Activated CD4-positive, alpha-beta T cell treated with anti-CD3 and anti-CD28 coated beads, Interleukin-2, amount 50 U/mL, for 24 hours (primary cell): Measurements from ENCODE around the gene TMEM63C.
A peak's percentile ranks its signal among the peaks of the same experiment; 100 is the strongest.

ENCODE experiments used
- DNase-seq, 2 donors: peaks; one replicate each; pipeline ENCODE4 v3.0.0-alpha.2; 2020; ENCODE audit warnings: low read depth in 1 of 2, low spot score in 1 of 2

TMEM63C gene

DNA sequence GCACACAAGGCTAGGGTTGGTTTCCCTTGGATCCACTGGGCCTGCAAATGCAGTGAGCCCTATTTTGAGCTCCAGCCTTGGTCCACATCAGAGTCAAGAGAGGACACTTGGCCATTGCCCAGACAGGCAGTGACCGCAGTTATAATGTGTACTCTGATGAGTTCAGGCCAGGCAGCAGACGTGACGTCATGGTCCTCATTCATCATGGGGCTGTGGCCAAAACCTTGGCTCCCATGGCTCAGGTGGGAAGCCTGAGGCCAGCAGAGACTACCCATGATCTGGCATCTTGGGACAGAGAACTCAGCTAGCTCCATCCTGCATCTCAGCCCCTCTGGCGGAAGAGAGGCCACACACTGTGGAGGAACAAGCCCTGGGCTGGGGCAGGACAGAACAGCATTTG lies 16.4 kb downstream of the TMEM63C start:
- DNase-seq: no peak

GRCh38 chr14:77198561-77198960 lies 17.0 kb downstream of the TMEM63C start:
- no peak for DNase-seq

DNA sequence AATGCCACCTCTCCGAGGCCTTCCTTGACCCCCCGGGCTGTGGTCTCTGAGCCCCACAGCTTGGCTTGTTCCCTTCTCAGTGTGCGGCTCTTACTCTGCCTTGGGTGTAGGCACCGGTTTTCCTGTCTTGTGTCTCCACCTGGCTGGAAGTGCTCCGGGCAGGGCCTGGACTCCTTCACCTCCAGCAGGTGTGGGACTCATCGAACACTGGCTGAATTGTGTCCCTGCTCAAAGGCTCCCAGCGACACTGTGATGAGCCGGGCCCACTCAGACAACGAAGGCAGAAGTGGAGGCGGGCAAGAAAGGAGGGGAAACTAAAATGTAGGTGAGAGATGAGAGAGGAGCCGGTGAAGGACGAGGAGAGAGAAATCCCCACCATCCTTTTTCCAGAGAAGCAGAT lies 18.0 kb downstream of the TMEM63C start:
- no peak for DNase-seq

DNA sequence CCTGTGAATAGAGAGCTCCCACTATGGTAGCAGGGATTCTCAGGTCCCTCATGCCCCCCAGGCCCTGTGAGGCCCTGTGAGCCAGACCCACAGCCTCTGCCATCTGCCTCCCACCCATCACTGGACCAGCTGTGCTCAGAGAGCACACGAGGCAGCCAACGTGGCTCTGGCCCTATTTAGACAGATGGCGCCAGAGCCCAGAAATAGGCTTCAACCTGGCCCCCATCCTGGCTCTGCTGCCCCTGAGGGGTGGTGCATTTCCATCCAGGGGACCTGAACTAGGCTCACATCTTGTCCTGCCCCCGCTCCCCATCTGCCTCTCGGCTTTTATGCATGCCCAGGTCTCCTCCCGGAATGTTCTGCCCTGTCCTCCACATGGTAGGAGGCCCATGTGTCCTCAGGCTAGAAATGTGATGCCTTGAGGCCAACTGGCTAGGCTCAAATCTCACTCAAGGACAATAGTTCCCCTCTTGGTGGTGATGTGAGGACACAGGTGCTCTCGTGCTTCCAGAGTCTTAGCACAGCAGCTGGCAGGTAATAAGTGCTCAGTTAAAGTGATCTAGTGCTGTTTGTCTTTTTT lies 18.9 kb downstream of the TMEM63C start:
- no peak for DNase-seq

GRCh38 chr14:77201696-77202095 lies 20.1 kb downstream of the TMEM63C start:
- DNase-seq: no peak

DNA sequence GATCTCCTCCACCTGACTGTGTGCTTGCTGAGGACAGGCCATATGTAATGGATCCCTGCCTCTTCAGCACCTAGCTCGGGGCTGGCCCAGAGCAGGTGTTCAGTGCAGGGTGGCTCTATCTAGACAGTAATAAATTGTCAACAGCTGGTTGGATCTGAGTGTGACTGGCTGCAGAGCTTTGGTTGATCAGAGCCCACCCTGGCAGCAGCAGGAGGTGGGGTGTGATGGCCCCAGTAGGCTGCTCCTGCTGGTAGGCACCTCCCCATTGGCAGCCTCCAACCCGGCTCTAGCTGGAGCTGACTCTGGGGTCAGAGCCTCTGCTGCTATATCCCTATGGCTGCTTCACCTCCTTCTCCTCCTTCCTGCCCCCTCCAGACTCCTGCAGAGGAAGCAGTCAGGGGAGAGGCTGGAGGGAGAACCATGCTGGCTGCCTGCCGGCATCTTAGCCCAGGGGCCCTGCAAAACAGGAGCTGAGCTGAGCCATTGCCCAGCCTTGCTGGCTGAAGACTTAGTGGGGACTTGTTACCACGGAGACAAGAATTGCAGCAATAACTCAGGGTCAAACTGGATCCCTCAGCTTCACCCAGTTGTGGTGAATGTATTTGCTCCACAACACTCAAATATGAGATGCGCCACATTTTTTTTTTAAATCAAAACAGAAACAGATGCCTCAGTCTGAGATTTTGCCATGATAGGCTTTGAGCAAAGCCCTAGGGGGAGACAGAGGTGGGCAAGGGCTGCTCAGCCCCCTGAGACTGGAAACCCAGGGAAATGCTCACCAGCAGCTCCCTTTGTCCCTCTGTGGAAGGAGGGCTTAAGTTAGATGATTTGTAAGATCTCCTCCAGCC lies 22.2 kb downstream of the TMEM63C start:
- DNase-seq: no peak

GRCh38 chr14:77204459-77204771 lies 22.8 kb downstream of the TMEM63C start:
- DNase-seq: no peak

DNA sequence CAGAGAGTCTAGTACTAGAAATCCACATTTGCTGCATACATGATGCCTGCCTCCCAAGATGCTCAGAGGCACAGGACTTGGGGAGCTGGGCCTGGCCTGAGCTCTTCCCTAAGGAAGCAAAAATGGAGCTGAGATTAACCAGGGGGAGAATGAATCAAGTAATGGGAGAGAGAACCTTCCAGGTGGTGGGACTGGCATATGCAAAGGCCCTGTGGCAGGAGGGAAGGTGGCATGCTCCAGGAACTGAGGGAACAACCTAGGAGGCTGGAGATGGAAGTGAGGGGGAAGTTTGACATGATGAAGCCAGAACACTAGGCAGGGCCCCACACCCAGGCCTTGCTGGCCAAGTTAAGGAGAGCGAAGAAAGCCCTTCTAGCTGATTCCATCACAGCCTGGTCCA lies 23.3 kb downstream of the TMEM63C start:
- DNase-seq: no peak

GRCh38 chr14:77205566-77205965 lies 24.0 kb downstream of the TMEM63C start:
- DNase-seq: no peak

GRCh38 chr14:77206261-77206824 lies 24.7 kb downstream of the TMEM63C start:
- DNase-seq: no peak

DNA sequence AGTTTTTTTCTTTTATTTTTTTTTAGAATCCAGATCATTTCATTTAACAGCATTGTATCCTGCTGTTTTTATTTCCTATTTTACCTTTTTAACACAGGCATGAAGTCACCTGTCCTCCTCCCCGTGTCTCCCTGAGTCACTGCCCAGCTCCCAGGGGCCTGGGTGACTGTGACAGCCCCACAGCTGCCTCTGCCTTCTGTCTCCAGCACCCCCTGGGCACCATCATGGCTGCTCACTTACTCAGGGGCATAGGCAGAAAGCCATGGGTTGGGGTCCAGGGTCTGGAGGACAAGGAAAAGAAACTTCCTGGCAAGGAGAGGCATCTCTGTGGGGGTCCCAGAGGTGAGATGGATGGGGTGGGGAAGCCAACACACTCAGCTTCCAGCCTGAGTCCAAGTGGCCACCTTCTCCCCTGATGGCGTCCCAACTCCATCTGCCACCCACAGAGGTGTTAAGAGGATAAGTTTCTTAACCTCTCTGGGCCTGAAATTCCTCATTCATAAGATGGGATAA lies 25.3 kb downstream of the TMEM63C start:
- no peak for DNase-seq

GRCh38 chr14:77208291-77208978 lies 26.8 kb downstream of the TMEM63C start:
- DNase-seq: peak in 1 of 2 donors; percentile 7

DNA sequence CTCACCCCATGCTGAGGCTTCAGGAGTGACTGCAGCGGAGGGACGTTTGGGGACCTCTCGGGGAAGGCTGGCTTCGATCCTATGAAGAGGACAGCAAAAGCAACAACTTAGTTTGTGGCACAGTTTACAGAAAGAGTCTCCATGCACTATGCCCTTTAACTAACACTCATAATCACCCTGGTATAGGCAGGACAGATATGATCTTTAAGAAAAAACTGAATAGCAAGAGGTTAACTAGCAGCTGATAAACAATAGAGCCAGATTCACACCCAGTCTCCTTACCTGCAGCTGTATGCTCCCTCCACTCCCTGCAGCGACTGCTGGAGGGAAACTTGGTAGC lies 27.4 kb downstream of the TMEM63C start:
- DNase-seq: no peak

GRCh38 chr14:77212097-77212870 lies 30.7 kb downstream of the TMEM63C start:
- DNase-seq: no peak

DNA sequence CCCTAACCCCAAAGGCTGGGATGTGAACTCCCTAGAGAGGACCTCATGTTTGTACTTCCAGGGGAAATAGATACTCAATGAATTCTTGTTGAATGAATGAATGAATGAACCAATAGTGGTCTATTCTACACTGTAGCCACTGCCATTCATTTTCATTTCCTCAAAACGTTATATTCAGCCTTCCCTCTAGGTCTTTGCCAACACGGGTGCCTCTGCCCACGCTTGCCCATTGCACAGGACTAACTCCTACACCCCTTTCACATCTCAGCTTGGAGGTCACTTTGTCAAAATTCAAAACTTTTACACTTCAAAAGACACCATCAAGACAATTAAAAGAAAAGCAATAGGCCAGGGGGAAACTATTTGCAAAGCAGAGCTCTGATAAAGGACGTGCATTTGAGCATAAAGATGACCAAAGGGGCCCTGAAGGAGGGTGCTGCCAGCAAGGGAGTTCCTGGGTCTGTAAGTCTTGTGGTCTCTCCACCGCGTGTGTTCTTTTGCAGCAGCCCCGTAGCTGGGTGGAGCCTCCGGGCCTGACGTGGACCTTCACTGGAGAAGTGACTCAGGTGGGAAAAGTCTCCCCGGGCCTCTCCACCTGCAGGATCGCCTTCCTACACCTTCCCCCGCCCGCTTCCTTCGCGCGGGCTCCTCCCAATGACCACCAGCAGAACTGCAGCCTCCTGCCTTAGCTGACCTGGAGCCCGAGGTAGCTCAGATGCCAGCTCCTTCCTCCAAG lies 31.5 kb downstream of the TMEM63C start:
- DNase-seq: no peak

GRCh38 chr14:77213679-77214016 lies 32.0 kb downstream of the TMEM63C start:
- DNase-seq: no peak

- no peak for DNase-seq
Observed at GRCh38 chr14:77214216-77214615, 32.6 kb downstream of the TMEM63C start.

DNA sequence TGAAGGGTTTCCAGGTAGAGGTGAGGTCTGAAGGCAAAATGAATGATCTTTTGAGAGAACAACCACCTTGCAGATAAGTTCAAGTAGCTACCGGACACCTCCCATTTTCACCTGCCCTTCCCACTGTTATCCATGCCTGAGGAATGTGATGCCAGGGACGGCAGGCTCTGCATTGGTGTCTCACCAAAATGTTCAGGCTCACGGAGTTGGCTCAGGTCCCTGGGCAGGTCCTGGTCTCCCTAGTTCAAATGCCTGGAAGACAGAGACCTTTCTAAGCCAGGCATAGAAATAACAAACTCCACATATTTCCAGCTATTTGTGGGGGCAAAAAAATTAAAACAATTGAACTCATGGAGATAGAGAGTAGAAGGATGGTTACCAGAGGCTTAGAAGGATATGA lies 36.0 kb downstream of the TMEM63C start:
- DNase-seq: no peak

GRCh38 chr14:77219591-77219990 lies 38.0 kb downstream of the TMEM63C start:
- no peak for DNase-seq

DNA sequence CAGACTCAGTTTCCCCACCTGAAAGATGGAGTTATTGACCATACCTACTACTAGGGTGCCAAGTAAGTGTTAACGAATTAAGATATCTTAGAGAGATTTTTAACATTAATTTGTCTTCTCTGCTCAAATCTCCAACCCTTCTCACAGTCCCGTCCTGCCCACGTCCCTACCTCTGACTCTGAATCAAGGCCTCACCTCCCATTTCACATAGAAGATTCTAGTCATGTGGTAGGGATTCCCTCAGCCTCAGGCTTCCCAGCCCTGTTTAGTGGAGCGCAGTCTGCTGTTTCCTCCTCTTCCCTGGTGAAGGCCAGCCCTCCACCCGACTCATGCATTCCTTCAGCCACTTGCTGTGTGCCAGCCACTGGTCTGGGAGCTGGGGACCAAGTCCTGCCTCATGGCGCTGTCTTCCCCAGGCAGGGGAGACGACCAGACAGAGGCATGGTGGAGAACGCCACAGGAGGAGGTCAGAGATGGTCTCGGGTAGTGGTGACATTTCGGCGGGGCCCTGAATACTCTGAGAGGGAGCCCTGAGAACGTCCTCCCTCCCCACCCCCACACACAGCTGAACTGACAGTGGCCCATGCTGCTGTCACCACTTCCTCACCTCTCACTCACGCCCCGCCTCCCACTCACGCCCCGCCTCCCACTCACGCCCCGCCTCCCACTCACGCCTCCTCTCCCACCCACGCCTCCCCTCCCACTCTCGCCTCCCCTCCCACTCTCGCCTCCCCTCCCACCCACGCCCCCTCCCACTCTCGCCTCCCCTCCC lies 38.8 kb downstream of the TMEM63C start:
- DNase-seq: no peak
